GM23338 (cell line): ENCODE results near the gene TRIM44. TPM values are rescaled to one million over a fixed set of nuclear protein-coding genes. Genes with fewer than 3 reads are reported as not detected.

Experiments
- ATAC-seq: fragments of 200-7000 bp; cut with Tn5 transposase; 3 replicates; pipeline ENCODE4 v1.9.1; 2020
- DNase-seq: peaks from one replicate; pipeline ENCODE4 v3.0.0-alpha.2; 2015; ENCODE audit warnings: low spot score
- H2AFZ ChIP-seq: fragments of 200-600 bp; sonication (generic); 2 replicates; pipeline ENCODE4 v1.8.0; 2016; ENCODE audit warnings: antibody characterized with exemption, mild to moderate bottlenecking, moderate library complexity
- H3F3A ChIP-seq: fragments of 200-600 bp; sonication (generic); replicated peaks from 2 replicates; pipeline ENCODE4 v1.8.0; 2017; ENCODE audit warnings: antibody characterized with exemption, mixed run types, low read depth
- H3K27ac ChIP-seq: fragments of 200-600 bp; sonication (generic); 2 replicates; pipeline ENCODE4 v1.6.1; 2016; ENCODE audit warnings: low read depth
- H3K27me3 ChIP-seq: fragments of 200-600 bp; sonication (generic); 2 replicates; pipeline ENCODE4 v1.8.0; 2016; ENCODE audit warnings: mild to moderate bottlenecking, mixed run types, moderate library complexity; ENCODE audit not compliant: insufficient read depth
- H3K36me3 ChIP-seq: fragments of 200-600 bp; sonication (generic); 2 replicates; pipeline ENCODE4 v1.8.0; 2016; ENCODE audit warnings: mild to moderate bottlenecking; ENCODE audit not compliant: insufficient read depth
- H3K4me1 ChIP-seq: fragments of 200-600 bp; sonication (generic); 2 replicates; pipeline ENCODE4 v1.8.0; 2016; ENCODE audit warnings: mild to moderate bottlenecking, moderate library complexity; ENCODE audit not compliant: insufficient read depth
- H3K4me2 ChIP-seq: fragments of 200-600 bp; sonication (generic); 2 replicates; pipeline ENCODE4 v1.7.1; 2017; ENCODE audit warnings: mixed run types
- H3K4me3 ChIP-seq: fragments of 200-600 bp; sonication (generic); 2 replicates; pipeline ENCODE4 v1.6.1; 2016; ENCODE audit warnings: mixed run types
- H3K79me2 ChIP-seq: fragments of 200-600 bp; sonication (generic); replicated peaks from 2 replicates; pipeline ENCODE4 v1.8.0; 2017; ENCODE audit warnings: mild to moderate bottlenecking; ENCODE audit not compliant: insufficient read depth
- H3K9me2 ChIP-seq: fragments of 200-600 bp; sonication (generic); 2 replicates; pipeline ENCODE4 v1.8.0; 2017; ENCODE audit not compliant: insufficient read depth
- H4K20me1 ChIP-seq: fragments of 200-600 bp; sonication (generic); replicated peaks from 2 replicates; pipeline ENCODE4 v1.8.0; 2017; ENCODE audit warnings: mild to moderate bottlenecking; ENCODE audit not compliant: insufficient read depth
- H3K27ac Mint-ChIP-seq: 2 replicates; pipeline ENCODE4 v1.8.0; 2020; ENCODE audit warnings: inconsistent platforms, mild to moderate bottlenecking, moderate library complexity, mixed read lengths
- H3K27me3 Mint-ChIP-seq: 3 replicates; pipeline ENCODE4 v1.8.0; 2022; ENCODE audit warnings: low read depth, mild to moderate bottlenecking, moderate library complexity, mixed read lengths, inconsistent platforms; ENCODE audit not compliant: insufficient read depth, poor library complexity
- H3K36me3 Mint-ChIP-seq: 3 replicates; pipeline ENCODE4 v1.8.0; 2021; ENCODE audit warnings: low read depth, mild to moderate bottlenecking, inconsistent platforms, moderate library complexity, mixed read lengths
- H3K4me1 Mint-ChIP-seq: 3 replicates; pipeline ENCODE4 v1.8.0; 2020; ENCODE audit warnings: mild to moderate bottlenecking, inconsistent platforms, mixed read lengths
- H3K4me3 Mint-ChIP-seq: 3 replicates; pipeline ENCODE4 v1.8.0; 2021; ENCODE audit warnings: moderate library complexity, mild to moderate bottlenecking, inconsistent platforms, mixed read lengths
- H3K9me3 Mint-ChIP-seq: 3 replicates; pipeline ENCODE4 v1.8.0; 2020; ENCODE audit warnings: moderate library complexity, mild to moderate bottlenecking, inconsistent platforms, mixed read lengths
- CREB1 ChIP-seq: fragments of 250-450 bp; sonication (Bioruptor Pico); IDR thresholded peaks from 2 replicates; pipeline ENCODE4 v1.5.0; 2020; ENCODE audit warnings: low read depth, mild to moderate bottlenecking, moderate library complexity
- EZH2 ChIP-seq: fragments of 200-600 bp; sonication (generic); IDR thresholded peaks from one replicate; pipeline ENCODE4 v1.8.0; 2017; ENCODE audit warnings: antibody characterized with exemption, mild to moderate bottlenecking, low read depth; ENCODE audit not compliant: unreplicated experiment
- EZH2phosphoT487 ChIP-seq: fragments of 200-600 bp; sonication (generic); IDR thresholded peaks from one replicate; pipeline ENCODE4 v1.8.1; 2018; ENCODE audit warnings: antibody characterized with exemption; ENCODE audit not compliant: unreplicated experiment
- NANOG ChIP-seq: IDR thresholded peaks from 2 replicates; pipeline ENCODE4 v1.6.1; 2016; ENCODE audit warnings: antibody characterized with exemption, borderline replicate concordance
- POLR2AphosphoS5 ChIP-seq: IDR thresholded peaks from 2 replicates; pipeline ENCODE4 v1.6.1; 2016; ENCODE audit warnings: antibody characterized with exemption, low read depth
- STAT1 ChIP-seq: IDR thresholded peaks from one replicate; pipeline ENCODE4 v1.6.1; 2016; ENCODE audit warnings: antibody characterized with exemption; ENCODE audit not compliant: unreplicated experiment
- ZNF331 ChIP-seq: fragments of 250-450 bp; sonication (Bioruptor Pico); IDR thresholded peaks from 2 replicates; pipeline ENCODE4 v1.5.0; 2020; ENCODE audit warnings: low read depth, mild to moderate bottlenecking, moderate library complexity
- polyA plus RNA-seq: library from polyadenylated mRNA; unstranded; fragments of >200 nt; fragmentation: Nextera tagmentation; extraction: Ambion mirVana; gene quantifications from 2 replicates; pipeline ENCODE4 v1.2.1, GENCODE V29; 2016
- total RNA-seq: library from RNA; depleted of rRNA; stranded (reverse); fragments of >200 nt; shearing (Covaris generic); gene quantifications from 2 replicates; pipeline ENCODE4 v1.2.3, GENCODE V29; 2014
- TF ChIP-seq, protein P1 (sequence below): IDR thresholded peaks from one replicate; pipeline ENCODE4 v1.6.1; 2018; ENCODE audit warnings: antibody characterized with exemption; ENCODE audit not compliant: unreplicated experiment
- TF ChIP-seq, protein P2 (sequence below), 2 experiments: fragments of 200-600 bp in 1 of 2; sonication (generic) in 1 of 2; conservative IDR thresholded peaks; 2 replicates each; pipeline versions ENCODE4 v1.5.1 to v1.6.1; 2016 to 2017; ENCODE audit warnings: antibody characterized with exemption in 2 of 2, low read depth in 2 of 2, mild to moderate bottlenecking in 2 of 2, moderate library complexity in 1 of 2
- TF ChIP-seq, protein P3 (sequence below): IDR thresholded peaks from 2 replicates; pipeline ENCODE4 v1.6.1; 2016; ENCODE audit warnings: antibody characterized with exemption

TRIM44 gene
- total and polyA plus RNA-seq, 2 experiments from 2014 or later, result 10.3 to 10.4 TPM

DNA sequence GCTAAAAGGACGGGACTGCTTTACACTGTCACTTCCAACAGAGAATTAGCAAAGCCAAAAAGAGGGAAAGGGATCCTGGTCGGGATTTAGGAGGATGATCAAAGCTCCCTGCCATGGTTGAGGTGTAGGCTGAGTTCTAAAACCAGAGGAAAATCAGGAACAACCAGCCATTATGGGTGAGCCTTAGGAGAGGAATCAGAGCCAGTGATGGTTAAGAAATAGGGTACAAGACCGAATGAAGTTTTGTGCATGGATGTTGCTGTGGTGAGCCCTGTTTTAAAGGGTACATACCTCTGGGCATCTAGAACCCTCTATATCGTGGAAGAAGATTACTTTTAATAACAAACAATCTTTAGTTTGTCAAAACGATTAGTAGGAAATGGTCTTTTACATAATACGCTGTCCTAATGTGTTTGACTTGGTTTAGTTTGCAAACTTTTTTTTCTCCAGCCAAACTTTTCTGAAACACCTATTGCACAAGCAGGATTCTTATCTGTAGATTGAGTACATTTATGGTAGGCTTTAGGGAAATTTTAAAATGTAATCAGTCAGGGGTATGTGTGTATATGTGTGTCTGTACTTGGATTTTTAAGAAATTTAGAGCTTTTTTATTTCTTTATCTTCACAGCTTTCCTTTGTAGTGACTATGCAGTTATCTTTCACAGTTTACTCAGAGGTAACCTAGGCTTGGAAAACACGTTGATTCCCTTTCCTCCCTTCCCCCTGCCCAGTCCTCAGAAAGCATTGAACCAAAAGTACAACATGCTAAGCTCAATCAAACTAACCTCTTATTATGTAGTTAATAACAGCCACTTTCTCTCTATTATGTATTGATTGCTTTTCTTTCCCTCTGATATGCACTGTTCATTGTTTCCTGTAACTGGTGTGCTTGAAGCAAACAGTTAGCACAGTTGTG, 26.8 kb downstream of the TRIM44 start:
- ATAC-seq, result no peak

DNA sequence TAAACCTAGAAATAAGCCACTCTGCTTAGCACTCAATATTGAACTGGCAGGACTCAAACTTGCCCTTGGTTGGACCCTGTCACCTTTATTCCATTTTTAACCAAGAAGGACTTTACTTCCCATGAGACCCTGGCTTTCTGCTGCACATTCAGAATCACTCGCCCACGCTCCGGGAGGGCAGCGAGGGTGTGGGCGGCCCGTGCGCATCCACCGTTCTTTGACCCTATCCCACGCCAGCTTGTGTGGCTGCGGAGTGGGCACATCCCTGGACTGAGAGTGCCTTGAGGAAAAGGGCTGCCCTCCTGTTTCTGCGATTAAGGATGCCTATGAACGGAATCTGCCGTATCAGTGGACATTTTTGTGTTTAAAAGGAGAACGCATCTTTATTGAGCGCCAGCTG, 39.6 kb downstream of the TRIM44 start:
- Histone ChIP-seq H3K79me2 (no peaks in the 10 kb centered on the region; the same call in 1 of the 2 replicates), H3K27me3 (no peaks in the 10 kb centered on the region), H3K4me3 (no peak overlapping the region), H3K4me2 (no peak overlapping the region), H3K27ac (no peak overlapping the region), H3K9me2 (no peaks in the 10 kb centered on the region), H3F3A (no peaks in the 10 kb centered on the region), H2AFZ (no peak overlapping the region), H4K20me1 (no peaks in the 10 kb centered on the region), H3K4me1 (no peaks in the 10 kb centered on the region), H3K36me3 (0 out of 2 replicates have a peak, but pooled peaks cover 7% of the 10 kb centered on the region)
- H3K4me1 Mint-ChIP-seq, result no peaks in the 10 kb centered on the region
- H3K36me3 Mint-ChIP-seq, result peaks cover 48% of the 10 kb centered on the region
- H3K27me3 Mint-ChIP-seq, result no peaks in the 10 kb centered on the region
- DNase-seq (no peak), ATAC-seq (no peak)
- H3K9me3 Mint-ChIP-seq, result peaks cover 52% of the 10 kb centered on the region
- H3K27ac Mint-ChIP-seq, result no peak overlapping the region
- H3K4me3 Mint-ChIP-seq, result no peak overlapping the region
- TF ChIP-seq CREB1 (CRISPR knock-in tag) (no peak), POLR2AphosphoS5 (no peak), STAT1 (no peak), NANOG (no peak), EZH2 (no peak), EZH2phosphoT487 (no peak), ZNF331 (CRISPR knock-in tag) (no peak)
- TF ChIP-seq, protein P1, sequence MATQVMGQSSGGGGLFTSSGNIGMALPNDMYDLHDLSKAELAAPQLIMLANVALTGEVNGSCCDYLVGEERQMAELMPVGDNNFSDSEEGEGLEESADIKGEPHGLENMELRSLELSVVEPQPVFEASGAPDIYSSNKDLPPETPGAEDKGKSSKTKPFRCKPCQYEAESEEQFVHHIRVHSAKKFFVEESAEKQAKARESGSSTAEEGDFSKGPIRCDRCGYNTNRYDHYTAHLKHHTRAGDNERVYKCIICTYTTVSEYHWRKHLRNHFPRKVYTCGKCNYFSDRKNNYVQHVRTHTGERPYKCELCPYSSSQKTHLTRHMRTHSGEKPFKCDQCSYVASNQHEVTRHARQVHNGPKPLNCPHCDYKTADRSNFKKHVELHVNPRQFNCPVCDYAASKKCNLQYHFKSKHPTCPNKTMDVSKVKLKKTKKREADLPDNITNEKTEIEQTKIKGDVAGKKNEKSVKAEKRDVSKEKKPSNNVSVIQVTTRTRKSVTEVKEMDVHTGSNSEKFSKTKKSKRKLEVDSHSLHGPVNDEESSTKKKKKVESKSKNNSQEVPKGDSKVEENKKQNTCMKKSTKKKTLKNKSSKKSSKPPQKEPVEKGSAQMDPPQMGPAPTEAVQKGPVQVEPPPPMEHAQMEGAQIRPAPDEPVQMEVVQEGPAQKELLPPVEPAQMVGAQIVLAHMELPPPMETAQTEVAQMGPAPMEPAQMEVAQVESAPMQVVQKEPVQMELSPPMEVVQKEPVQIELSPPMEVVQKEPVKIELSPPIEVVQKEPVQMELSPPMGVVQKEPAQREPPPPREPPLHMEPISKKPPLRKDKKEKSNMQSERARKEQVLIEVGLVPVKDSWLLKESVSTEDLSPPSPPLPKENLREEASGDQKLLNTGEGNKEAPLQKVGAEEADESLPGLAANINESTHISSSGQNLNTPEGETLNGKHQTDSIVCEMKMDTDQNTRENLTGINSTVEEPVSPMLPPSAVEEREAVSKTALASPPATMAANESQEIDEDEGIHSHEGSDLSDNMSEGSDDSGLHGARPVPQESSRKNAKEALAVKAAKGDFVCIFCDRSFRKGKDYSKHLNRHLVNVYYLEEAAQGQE, result no peak
- TF ChIP-seq, protein P2, sequence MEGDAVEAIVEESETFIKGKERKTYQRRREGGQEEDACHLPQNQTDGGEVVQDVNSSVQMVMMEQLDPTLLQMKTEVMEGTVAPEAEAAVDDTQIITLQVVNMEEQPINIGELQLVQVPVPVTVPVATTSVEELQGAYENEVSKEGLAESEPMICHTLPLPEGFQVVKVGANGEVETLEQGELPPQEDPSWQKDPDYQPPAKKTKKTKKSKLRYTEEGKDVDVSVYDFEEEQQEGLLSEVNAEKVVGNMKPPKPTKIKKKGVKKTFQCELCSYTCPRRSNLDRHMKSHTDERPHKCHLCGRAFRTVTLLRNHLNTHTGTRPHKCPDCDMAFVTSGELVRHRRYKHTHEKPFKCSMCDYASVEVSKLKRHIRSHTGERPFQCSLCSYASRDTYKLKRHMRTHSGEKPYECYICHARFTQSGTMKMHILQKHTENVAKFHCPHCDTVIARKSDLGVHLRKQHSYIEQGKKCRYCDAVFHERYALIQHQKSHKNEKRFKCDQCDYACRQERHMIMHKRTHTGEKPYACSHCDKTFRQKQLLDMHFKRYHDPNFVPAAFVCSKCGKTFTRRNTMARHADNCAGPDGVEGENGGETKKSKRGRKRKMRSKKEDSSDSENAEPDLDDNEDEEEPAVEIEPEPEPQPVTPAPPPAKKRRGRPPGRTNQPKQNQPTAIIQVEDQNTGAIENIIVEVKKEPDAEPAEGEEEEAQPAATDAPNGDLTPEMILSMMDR (conservative IDR thresholded peaks at IDR 0.05; ENCODE audit: low read depth in 2 of 2), result no peak
- TF ChIP-seq, protein P3, sequence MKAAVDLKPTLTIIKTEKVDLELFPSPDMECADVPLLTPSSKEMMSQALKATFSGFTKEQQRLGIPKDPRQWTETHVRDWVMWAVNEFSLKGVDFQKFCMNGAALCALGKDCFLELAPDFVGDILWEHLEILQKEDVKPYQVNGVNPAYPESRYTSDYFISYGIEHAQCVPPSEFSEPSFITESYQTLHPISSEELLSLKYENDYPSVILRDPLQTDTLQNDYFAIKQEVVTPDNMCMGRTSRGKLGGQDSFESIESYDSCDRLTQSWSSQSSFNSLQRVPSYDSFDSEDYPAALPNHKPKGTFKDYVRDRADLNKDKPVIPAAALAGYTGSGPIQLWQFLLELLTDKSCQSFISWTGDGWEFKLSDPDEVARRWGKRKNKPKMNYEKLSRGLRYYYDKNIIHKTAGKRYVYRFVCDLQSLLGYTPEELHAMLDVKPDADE, result no peak

More for the DNA sequence above, 26.8 kb downstream of the TRIM44 start:
- Histone ChIP-seq H3K27me3 (no peaks in the 10 kb centered on the region), H4K20me1 (no peaks in the 10 kb centered on the region; the same call in 1 of the 2 replicates), H3K36me3 (no peaks in the 10 kb centered on the region), H3K79me2 (peaks cover 8% of the 10 kb centered on the region; the same call in 1 of the 2 replicates), H3K27ac (no peak overlapping the region), H3K9me2 (0 out of 2 replicates have a peak, but pooled peaks cover 4% of the 10 kb centered on the region), H3K4me1 (no peaks in the 10 kb centered on the region; the same call in 1 of the 2 replicates), H3K4me3 (no peak overlapping the region), H3K4me2 (no peak overlapping the region), H3F3A (no peaks in the 10 kb centered on the region), H2AFZ (no peak overlapping the region)
- H3K4me1 Mint-ChIP-seq, result no peaks in the 10 kb centered on the region; the same call in 2 of the 3 replicates
- H3K27me3 Mint-ChIP-seq, result no peaks in the 10 kb centered on the region
- no peak for DNase-seq
- no peaks in the 10 kb centered on the region for H3K9me3 Mint-ChIP-seq
- H3K4me3 Mint-ChIP-seq, result no peak overlapping the region
- TF ChIP-seq, protein P1, result no peak
- no peak for TF ChIP-seq CREB1 (CRISPR knock-in tag)
- no peak overlapping the region for H3K27ac Mint-ChIP-seq
- peaks cover 5% of the 10 kb centered on the region; the same call in 2 of the 3 replicates for H3K36me3 Mint-ChIP-seq
